Fibroblast of mammary gland (primary cell): ENCODE measurements around the gene ZNF423.

Experiments used
- DNase-seq: peaks from one replicate; pipeline ENCODE4 v3.0.0-alpha.2; 2010; ENCODE audit warnings: low read depth
- H3K4me3 ChIP-seq: 2 replicates; pipeline ENCODE4 v1.5.1; 2011; ENCODE audit warnings: low read depth, mild to moderate bottlenecking, low read length, moderate library complexity; ENCODE audit not compliant: control insufficient read depth
- TF ChIP-seq, protein P1 (sequence below): conservative IDR thresholded peaks from 2 replicates; pipeline ENCODE4 v1.5.1; 2011; ENCODE audit warnings: low read depth, low read length, inconsistent platforms; ENCODE audit not compliant: control insufficient read depth, insufficient read depth

ZNF423 gene

DNA sequence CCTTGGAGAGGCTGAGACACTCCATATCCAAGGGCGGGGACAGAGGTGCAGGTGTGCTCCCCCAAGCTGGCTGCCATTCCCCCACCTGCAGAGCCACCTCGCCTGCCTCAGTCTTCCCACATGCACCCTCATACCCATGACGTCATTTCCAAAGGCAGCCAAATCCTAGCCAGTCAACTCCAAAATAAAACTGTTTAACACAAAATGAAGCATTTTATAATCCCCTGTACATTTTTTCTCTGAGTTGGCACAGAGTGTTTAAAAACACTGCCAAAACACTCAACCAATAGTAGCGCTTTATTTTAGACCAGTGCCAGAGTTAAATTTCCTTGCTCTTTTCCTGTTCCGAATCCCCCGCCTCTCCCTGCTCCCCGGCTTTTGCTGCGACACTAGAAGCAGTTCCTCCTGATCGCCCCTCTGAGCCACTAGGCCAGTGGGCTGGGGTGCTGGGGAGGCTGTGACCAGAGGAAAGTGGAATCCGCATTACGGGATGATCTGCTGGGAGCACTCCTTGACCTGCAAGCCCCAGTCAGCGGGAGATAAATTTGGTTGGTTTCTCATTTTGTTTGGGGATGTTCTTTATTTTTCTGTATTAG lies 139.5 kb downstream of the ZNF423 start:
- TF ChIP-seq, protein P1, sequence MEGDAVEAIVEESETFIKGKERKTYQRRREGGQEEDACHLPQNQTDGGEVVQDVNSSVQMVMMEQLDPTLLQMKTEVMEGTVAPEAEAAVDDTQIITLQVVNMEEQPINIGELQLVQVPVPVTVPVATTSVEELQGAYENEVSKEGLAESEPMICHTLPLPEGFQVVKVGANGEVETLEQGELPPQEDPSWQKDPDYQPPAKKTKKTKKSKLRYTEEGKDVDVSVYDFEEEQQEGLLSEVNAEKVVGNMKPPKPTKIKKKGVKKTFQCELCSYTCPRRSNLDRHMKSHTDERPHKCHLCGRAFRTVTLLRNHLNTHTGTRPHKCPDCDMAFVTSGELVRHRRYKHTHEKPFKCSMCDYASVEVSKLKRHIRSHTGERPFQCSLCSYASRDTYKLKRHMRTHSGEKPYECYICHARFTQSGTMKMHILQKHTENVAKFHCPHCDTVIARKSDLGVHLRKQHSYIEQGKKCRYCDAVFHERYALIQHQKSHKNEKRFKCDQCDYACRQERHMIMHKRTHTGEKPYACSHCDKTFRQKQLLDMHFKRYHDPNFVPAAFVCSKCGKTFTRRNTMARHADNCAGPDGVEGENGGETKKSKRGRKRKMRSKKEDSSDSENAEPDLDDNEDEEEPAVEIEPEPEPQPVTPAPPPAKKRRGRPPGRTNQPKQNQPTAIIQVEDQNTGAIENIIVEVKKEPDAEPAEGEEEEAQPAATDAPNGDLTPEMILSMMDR = no peak
- DNase-seq = no peak

GRCh38 chr16:49713770-49714169 lies 142.1 kb downstream of the ZNF423 start:
- TF ChIP-seq, protein P1 = no peak
- no peak for DNase-seq
- H3K4me3 ChIP-seq = no peak overlapping the region

More for the DNA sequence above, 139.5 kb downstream of the ZNF423 start:
- H3K4me3 ChIP-seq = no peak overlapping the region

GRCh38 chr16:49712542-49712941 lies 143.4 kb downstream of the ZNF423 start:
- H3K4me3 ChIP-seq = no peak overlapping the region
- DNase-seq = no peak
- TF ChIP-seq, protein P1 = no peak

- no peak overlapping the region for H3K4me3 ChIP-seq
- DNase-seq = no peak
- TF ChIP-seq, protein P1 = no peak
Measured at GRCh38 chr16:49712106-49712505, 143.8 kb downstream of the ZNF423 start.

- no peak overlapping the region for H3K4me3 ChIP-seq
- TF ChIP-seq, protein P1 = no peak
- no peak for DNase-seq
Measured at GRCh38 chr16:49709057-49709456, 146.9 kb downstream of the ZNF423 start.

- TF ChIP-seq, protein P1 = no peak
- H3K4me3 ChIP-seq = no peak overlapping the region
- no peak for DNase-seq
Measured at GRCh38 chr16:49708491-49708890, 147.4 kb downstream of the ZNF423 start.
